RWPE2 (cell line): Measurements from ENCODE around the gene AP5S1.

ENCODE experiments used
- ATAC-seq: fragments of 200-7000 bp; cut with Tn5 transposase; 3 replicates; pipeline ENCODE4 v1.9.1; 2021; ENCODE audit warnings: low read depth
- DNase-seq: peaks from one replicate; pipeline ENCODE4 v3.0.0-alpha.2; 2020; ENCODE audit warnings: low spot score
- H3K27ac ChIP-seq: fragments of 450-650 bp; 2 replicates; pipeline ENCODE4 v1.5.1; 2017; ENCODE audit warnings: mild to moderate bottlenecking; ENCODE audit not compliant: poor library complexity, severe bottlenecking
- H3K27me3 ChIP-seq: fragments of 250-450 bp; sonication (Bioruptor Pico); 2 replicates; pipeline ENCODE4 v1.5.1; 2021; ENCODE audit warnings: mild to moderate bottlenecking, moderate library complexity; ENCODE audit not compliant: insufficient read depth, poor library complexity, severe bottlenecking
- H3K36me3 ChIP-seq: fragments of 250-450 bp; sonication (Bioruptor Pico); 2 replicates; pipeline ENCODE4 v1.5.1; 2020; ENCODE audit warnings: low read depth, mild to moderate bottlenecking, moderate library complexity
- H3K4me1 ChIP-seq: fragments of 250-450 bp; sonication (Bioruptor Pico); 2 replicates; pipeline ENCODE4 v1.5.1; 2021; ENCODE audit warnings: mild to moderate bottlenecking, moderate library complexity; ENCODE audit not compliant: insufficient read depth, poor library complexity, severe bottlenecking
- H3K4me3 ChIP-seq: fragments of 250-450 bp; sonication (Bioruptor Pico); 2 replicates; pipeline ENCODE4 v1.5.1; 2021; ENCODE audit warnings: mild to moderate bottlenecking, moderate library complexity; ENCODE audit not compliant: severe bottlenecking
- H3K9me3 ChIP-seq: fragments of 250-450 bp; sonication (Bioruptor Pico); 2 replicates; pipeline ENCODE4 v1.5.1; 2021; ENCODE audit warnings: mild to moderate bottlenecking, moderate library complexity; ENCODE audit not compliant: severe bottlenecking
- TF ChIP-seq, protein P1 (sequence below): fragments of 450-650 bp; IDR thresholded peaks from one replicate; pipeline ENCODE4 v1.5.1; 2017; ENCODE audit warnings: mild to moderate bottlenecking, moderate library complexity; ENCODE audit not compliant: poor library complexity, severe bottlenecking

The AP5S1 gene

DNA sequence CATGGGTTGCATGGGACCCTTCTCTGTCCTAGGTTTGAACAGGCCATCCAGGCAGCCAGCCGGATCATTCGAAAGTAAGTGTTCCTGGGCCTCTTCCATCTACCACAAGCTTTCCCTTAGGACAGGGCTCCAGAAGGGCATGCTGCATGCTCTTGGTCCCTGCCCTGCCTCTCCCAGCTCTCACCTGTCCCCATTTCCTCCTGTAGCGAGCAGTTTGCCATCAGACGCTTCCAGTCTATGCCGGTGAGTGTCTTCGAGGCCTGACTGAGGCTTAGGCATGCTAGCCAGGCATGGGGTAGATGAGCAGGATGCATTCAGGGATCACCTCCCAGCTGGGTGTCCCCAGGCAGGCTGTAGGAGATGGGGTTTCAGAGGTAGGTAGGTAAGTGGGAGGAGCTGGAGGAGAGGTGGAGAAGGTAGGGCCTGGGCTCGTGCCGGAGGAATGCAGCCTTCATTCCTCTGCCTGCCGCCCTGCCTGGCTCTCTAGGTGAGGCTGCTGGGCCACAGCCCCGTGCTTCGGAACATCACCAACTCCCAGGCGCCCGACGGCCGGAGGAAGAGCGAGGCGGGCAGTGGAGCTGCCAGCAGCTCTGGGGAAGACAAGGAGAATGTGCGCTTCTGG lies 20.0 kb upstream of the AP5S1 start:
- H3K36me3 ChIP-seq = peaks cover 86% of the 10 kb centered on the region
- H3K27ac ChIP-seq = peak overlapping the region; percentile 74
- TF ChIP-seq, protein P1, sequence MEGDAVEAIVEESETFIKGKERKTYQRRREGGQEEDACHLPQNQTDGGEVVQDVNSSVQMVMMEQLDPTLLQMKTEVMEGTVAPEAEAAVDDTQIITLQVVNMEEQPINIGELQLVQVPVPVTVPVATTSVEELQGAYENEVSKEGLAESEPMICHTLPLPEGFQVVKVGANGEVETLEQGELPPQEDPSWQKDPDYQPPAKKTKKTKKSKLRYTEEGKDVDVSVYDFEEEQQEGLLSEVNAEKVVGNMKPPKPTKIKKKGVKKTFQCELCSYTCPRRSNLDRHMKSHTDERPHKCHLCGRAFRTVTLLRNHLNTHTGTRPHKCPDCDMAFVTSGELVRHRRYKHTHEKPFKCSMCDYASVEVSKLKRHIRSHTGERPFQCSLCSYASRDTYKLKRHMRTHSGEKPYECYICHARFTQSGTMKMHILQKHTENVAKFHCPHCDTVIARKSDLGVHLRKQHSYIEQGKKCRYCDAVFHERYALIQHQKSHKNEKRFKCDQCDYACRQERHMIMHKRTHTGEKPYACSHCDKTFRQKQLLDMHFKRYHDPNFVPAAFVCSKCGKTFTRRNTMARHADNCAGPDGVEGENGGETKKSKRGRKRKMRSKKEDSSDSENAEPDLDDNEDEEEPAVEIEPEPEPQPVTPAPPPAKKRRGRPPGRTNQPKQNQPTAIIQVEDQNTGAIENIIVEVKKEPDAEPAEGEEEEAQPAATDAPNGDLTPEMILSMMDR = no peak
- no peak for DNase-seq
- no peaks in the 10 kb centered on the region for H3K9me3 ChIP-seq
- no peaks in the 10 kb centered on the region for H3K27me3 ChIP-seq
- H3K4me1 ChIP-seq = peaks cover 21% of the 10 kb centered on the region
- no peak overlapping the region for H3K4me3 ChIP-seq
- ATAC-seq = no peak

DNA sequence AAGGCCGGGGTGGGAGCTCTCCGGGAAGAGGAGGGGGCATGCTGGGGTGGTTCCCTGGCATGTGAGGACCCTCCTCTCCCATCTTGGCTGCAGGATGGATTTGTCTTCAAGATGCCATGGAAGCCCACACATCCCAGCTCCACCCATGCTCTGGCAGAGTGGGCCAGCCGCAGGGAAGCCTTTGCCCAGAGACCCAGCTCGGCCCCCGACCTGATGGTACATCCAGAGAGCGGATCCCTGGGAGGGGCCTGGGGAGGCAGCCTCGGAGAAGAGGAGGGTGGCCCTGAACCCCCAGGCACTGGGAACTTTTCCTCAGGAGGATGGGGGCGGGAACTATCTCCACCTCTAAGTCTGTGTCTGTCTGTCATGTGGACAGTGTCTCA lies 19.5 kb upstream of the AP5S1 start:
- ATAC-seq = no peak
- Histone ChIP-seq H3K36me3 (peaks cover 91% of the 10 kb centered on the region), H3K4me1 (peaks cover 25% of the 10 kb centered on the region), H3K4me3 (no peak overlapping the region), H3K27ac (peak overlapping the region; percentile 74), H3K9me3 (no peaks in the 10 kb centered on the region), H3K27me3 (no peaks in the 10 kb centered on the region)
- TF ChIP-seq, protein P1 = no peak
- peak; percentile 68 for DNase-seq

DNA sequence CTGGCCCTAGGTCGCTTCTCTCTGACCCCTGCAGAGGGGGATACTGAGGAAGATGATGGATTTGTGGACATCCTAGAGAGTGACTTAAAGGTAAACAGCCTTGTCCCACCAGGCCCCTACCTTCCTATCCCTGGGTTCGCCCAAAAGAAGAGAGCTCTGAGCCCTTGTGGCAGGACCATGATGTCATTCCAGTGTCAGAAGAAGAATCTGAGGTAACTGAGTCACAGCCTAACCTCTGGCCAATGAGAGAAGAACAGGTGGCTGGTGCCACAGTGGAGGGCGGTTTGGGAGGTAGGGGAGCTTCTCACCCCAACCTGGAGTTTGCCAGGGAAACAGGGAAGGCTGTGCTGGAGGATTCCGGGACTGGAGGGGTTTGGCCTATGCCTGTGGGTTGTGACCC lies 19.0 kb upstream of the AP5S1 start:
- H3K4me1 ChIP-seq = peaks cover 30% of the 10 kb centered on the region
- TF ChIP-seq, protein P1 = no peak
- H3K27me3 ChIP-seq = no peaks in the 10 kb centered on the region
- peak overlapping the region; percentile 74 for H3K27ac ChIP-seq
- H3K4me3 ChIP-seq = no peak overlapping the region
- peaks cover 95% of the 10 kb centered on the region for H3K36me3 ChIP-seq
- DNase-seq = no peak
- no peak for ATAC-seq
- H3K9me3 ChIP-seq = no peaks in the 10 kb centered on the region

DNA sequence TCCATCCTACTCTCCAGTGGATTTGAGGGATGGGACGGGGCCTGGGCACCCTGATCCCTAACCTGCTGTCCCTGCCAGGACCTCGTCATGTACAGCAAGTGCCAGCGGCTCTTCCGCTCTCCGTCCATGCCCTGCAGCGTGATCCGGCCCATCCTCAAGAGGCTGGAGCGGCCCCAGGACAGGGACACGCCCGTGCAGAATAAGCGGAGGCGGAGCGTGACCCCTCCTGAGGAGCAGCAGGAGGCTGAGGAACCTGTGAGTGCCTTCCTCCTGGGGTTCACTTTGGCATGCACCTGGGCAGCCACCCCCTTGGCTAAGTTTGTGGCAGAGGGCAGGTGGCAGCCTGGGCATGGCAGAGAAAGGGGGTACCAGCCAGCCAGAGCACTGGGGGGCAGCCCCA lies 18.5 kb upstream of the AP5S1 start:
- ATAC-seq (no peak), DNase-seq (no peak)
- Histone ChIP-seq H3K36me3 (peaks cover 96% of the 10 kb centered on the region), H3K4me3 (no peak overlapping the region), H3K9me3 (no peaks in the 10 kb centered on the region), H3K27me3 (no peaks in the 10 kb centered on the region), H3K27ac (no peak overlapping the region), H3K4me1 (peaks cover 35% of the 10 kb centered on the region)
- TF ChIP-seq, protein P1 = no peak

DNA sequence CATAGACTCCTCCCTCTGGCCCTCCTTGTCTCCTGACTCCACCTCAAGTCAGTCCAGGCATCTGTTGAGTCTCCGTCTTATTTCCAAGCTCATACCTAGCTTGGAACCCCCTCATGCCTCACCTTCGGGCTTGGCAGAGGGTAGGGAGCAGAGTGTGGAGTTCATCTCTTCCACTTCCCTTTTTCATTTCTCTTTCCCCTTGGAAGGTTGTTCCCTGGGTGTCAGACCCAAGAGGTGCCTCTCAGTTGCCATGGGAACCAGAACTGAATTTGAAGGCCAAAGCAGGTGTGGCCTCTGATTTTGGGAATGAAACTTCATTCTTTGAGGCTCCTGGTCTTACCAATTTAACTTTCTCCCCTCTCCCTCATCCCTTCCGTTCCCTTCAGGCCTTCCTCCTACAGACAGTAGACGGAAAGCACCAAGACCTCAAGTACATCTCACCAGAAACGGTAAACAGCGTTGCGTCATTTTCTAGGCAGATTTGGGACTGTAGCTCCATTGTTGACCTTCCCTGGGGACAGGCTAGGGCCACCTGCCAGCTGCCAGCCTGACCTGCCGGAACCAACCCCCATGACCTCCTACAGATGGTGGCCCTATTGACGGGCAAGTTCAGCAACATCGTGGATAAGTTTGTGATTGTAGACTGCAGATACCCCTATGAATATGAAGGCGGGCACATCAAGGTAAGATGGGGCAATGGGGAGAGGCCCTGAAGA lies 17.7 kb upstream of the AP5S1 start:
- peaks cover 88% of the 10 kb centered on the region for H3K36me3 ChIP-seq
- DNase-seq (no peak), ATAC-seq (no peak)
- H3K4me3 ChIP-seq = no peak overlapping the region
- peaks cover 42% of the 10 kb centered on the region for H3K4me1 ChIP-seq
- no peaks in the 10 kb centered on the region for H3K27me3 ChIP-seq
- no peak overlapping the region for H3K27ac ChIP-seq
- no peaks in the 10 kb centered on the region for H3K9me3 ChIP-seq
- TF ChIP-seq, protein P1 = no peak
